Subcutaneous abdominal adipose tissue (tissue), 5 donors: ENCODE data around the gene ABI3.
A peak's percentile ranks its signal among the peaks of the same experiment; 100 is the strongest.
"Not testable (repeated sequence)": the region's sequence is repeated elsewhere in the genome, so short reads cannot be mapped to it uniquely, and the experiment has no call there.

ENCODE experiments used
- H3K27ac ChIP-seq: one replicate; pipeline ENCODE4 v1.7.0; 2013; ENCODE audit warnings: low read depth, mild to moderate bottlenecking, inconsistent platforms, low read length, moderate library complexity
- H3K27me3 ChIP-seq, 5 donors: one replicate each; pipeline ENCODE4 v1.7.0; 2013; ENCODE audit warnings: low read length in 5 of 5, inconsistent platforms in 1 of 5; ENCODE audit not compliant: control insufficient read depth in 5 of 5, insufficient read depth in 4 of 5
- H3K36me3 ChIP-seq, 5 donors: one replicate each; pipeline ENCODE4 v1.7.0; 2013; ENCODE audit warnings: low read length in 5 of 5; ENCODE audit not compliant: control insufficient read depth in 5 of 5, insufficient read depth in 5 of 5
- H3K4me1 ChIP-seq, 5 donors: one replicate each; pipeline ENCODE4 v1.7.0; 2013; ENCODE audit warnings: low read length in 5 of 5, mild to moderate bottlenecking in 3 of 5, moderate library complexity in 1 of 5; ENCODE audit not compliant: control insufficient read depth in 5 of 5, insufficient read depth in 5 of 5
- H3K4me3 ChIP-seq, 5 donors: one replicate each; pipeline ENCODE4 v1.7.0; 2013; ENCODE audit warnings: low read length in 5 of 5, low read depth in 1 of 5
- H3K9ac ChIP-seq, 5 donors: one replicate each; pipeline ENCODE4 v1.7.0; 2013; ENCODE audit warnings: low read length in 5 of 5, mild to moderate bottlenecking in 4 of 5, moderate library complexity in 3 of 5
- H3K9me3 ChIP-seq, 5 donors: one replicate each; pipeline ENCODE4 v1.7.0; 2013; ENCODE audit warnings: low read length in 5 of 5; ENCODE audit not compliant: control insufficient read depth in 5 of 5
- donor health status: healthy.
- donor health status: healthy.
- donor health status: healthy.
- donor health status: healthy.
- donor health status: healthy.

ABI3 gene, protein sequence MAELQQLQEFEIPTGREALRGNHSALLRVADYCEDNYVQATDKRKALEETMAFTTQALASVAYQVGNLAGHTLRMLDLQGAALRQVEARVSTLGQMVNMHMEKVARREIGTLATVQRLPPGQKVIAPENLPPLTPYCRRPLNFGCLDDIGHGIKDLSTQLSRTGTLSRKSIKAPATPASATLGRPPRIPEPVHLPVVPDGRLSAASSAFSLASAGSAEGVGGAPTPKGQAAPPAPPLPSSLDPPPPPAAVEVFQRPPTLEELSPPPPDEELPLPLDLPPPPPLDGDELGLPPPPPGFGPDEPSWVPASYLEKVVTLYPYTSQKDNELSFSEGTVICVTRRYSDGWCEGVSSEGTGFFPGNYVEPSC

DNA sequence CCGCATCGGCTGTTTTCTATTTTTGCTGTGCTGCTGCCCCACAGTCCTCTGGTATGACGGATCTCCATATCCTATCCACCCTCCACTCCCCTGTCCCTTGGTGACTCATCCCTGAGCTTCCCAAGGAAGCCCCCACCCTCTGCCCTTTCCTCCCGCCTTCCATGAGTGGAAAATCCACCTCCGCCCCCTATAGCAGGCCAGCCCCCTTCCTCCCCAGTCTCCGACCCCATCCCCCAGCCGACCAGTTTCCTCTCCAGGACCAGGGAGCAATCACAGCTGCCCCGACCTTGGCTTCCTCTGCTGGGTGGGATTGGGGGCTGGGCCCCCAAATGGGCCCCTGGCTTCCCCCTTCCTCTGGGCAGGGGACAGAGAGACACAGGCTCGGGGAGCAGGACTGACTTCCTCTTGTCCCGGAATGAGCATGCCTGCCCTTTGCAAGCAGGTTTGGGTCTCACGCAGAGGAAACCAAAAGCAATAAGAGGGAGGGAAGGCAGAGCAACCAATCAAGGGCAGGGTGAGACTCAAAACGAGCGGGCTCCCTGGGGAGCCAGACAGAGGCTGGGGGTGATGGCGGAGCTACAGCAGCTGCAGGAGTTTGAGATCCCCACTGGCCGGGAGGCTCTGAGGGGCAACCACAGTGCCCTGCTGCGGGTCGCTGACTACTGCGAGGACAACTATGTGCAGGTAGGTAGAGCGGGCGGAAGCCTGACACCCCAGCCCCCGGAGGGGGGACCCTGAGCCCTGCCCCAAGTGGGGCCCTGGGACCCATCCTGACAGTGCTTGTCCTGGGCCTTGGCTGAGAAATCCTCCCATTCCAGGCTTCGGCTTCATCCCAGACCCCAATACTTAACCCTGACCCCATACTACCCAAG lies at the start of gene ABI3, which contains the start of gene GNGT2:
ABI3 (plus strand) TSS at position 550 of the 872 bp plus-strand sequence; CDS start at position 568, 18 bp downstream.
GNGT2 (minus strand) TSS at position 417 of the 872 bp plus-strand sequence. CDS start 3,152 bp downstream, outside the sequence.
- peak within 1 kb of the TSS; percentile 37 to 64 (median 45) for H3K4me3 ChIP-seq
- no peaks in the 10 kb centered on the region for H3K9me3 ChIP-seq
- H3K27me3 ChIP-seq: peaks cover 0 to 11% (median 6%) of the 10 kb centered on the region in 5 donors
- H3K36me3 ChIP-seq: no peaks in the 10 kb centered on the region
- H3K9ac ChIP-seq: peak within 1 kb of the TSS in 4 of 5 donors; percentile 11 to 76 (median 46)
- peak within 1 kb of the TSS; percentile 46 for H3K27ac ChIP-seq
- H3K4me1 ChIP-seq: peaks cover 3 to 44% (median 10%) of the 10 kb centered on the region in 5 donors

DNA sequence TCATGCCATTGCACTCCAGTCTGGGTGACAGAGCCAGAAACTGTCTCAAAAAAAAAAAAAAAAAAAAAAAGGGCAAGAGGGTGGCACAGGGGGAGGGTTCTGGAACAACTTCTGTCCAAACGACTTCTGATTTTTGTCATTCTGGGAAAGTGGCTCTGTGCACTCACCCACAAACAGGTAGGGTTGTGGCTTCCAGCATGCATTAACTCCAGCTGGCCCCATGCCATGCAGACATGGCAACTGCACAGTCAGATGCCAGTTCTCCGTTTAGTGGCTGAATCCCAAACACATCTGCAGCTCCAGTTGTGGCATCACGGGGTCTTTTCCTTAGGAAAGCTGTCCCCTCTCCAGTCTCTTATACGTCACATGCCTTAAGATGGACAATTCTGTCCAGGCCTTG lies 47.6 kb upstream of the ABI3 start:
- no peak overlapping the region for H3K27ac ChIP-seq
- peaks cover 4 to 20% (median 10%) of the 10 kb centered on the region in 5 donors for H3K27me3 ChIP-seq
- no peaks in the 10 kb centered on the region for H3K9me3 ChIP-seq
- H3K4me1 ChIP-seq: no peaks in the 10 kb centered on the region
- no peak overlapping the region for H3K9ac ChIP-seq
- H3K36me3 ChIP-seq: no peaks in the 10 kb centered on the region
- H3K4me3 ChIP-seq: no peak overlapping the region

DNA sequence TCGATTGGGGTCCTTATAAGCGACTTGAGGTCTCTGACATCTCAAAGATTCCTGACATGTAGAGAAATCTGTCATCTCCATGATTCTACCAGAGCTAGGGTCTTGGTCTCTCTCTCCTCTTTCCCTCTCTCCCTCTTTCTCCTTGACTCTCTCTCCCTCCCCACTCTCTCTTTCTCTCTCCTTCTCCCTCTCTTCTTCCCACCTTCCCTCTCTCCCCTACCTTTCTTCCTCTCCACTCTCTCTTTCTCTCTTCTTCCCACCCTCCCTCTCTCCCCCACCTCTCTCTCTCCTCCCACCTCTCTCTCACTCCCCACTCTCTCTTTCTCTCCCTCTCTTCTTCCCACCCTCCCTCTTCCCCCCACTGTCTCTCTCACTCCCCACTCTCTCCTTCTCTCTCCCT lies 45.4 kb upstream of the ABI3 start:
- no peak overlapping the region for H3K27ac ChIP-seq
- H3K9me3 ChIP-seq: peaks cover 0 to 4% (median 0%) of the 10 kb centered on the region in 5 donors
- H3K36me3 ChIP-seq: no peaks in the 10 kb centered on the region
- H3K4me1 ChIP-seq: no peaks in the 10 kb centered on the region
- no peak overlapping the region for H3K4me3 ChIP-seq
- H3K9ac ChIP-seq: no peak overlapping the region
- peaks cover 13 to 34% (median 23%) of the 10 kb centered on the region in 5 donors for H3K27me3 ChIP-seq

DNA sequence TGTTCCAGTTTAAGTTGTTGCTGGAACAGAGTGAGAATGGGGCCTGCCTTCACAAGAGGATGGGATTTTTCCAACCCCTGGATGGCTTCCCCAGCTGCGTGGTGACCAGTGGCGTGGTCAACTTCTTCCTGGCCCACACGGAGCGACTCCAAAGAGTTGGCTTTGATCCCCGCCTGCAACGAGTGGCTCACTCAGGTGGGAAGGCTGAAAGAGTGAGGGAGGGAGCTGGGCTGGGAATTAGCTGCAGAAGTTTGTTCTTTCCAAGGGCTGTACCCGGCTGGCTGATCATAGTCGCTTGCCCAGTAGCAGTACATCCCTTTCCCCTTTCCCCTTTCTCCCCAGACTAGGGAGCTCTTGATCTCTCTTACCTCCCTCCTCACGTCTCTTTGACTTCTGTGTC lies 41.8 kb upstream of the ABI3 start:
- H3K27me3 ChIP-seq: peaks cover 15 to 36% (median 23%) of the 10 kb centered on the region in 5 donors

DNA sequence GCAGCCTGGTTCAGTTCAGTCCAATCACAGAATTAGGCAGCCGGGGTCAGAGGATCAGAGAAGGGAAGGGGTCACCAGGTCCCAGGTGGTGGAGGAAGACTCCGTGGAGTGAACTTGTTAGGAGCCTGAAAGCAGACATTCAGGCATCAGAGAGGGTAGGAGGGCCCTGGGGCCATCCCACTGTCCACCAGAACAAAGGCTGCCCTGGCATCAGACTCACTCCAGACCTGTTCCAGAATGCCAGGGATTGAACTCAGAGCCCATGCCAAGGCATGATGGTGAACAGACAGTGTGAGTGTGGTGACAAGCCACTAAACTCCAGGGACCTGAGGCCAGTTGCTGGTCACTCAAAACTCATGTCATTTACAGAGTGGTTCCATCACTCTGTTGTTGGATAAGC lies 40.3 kb upstream of the ABI3 start:
- Histone ChIP-seq H3K27ac (no peak overlapping the region), H3K27me3 (peaks cover 15 to 31% (median 23%) of the 10 kb centered on the region in 5 donors), H3K4me3 (no peak overlapping the region), H3K36me3 (no peaks in the 10 kb centered on the region), H3K4me1 (no peaks in the 10 kb centered on the region), H3K9ac (no peak overlapping the region), H3K9me3 (peaks cover 0 to 17% (median 8%) of the 10 kb centered on the region in 5 donors)

More for the DNA sequence above, 41.8 kb upstream of the ABI3 start:
- no peaks in the 10 kb centered on the region for H3K4me1 ChIP-seq
- peaks cover 0 to 7% (median 4%) of the 10 kb centered on the region in 5 donors for H3K9me3 ChIP-seq
- no peak overlapping the region for H3K4me3 ChIP-seq
- H3K27ac ChIP-seq: no peak overlapping the region
- H3K9ac ChIP-seq: no peak overlapping the region
- H3K36me3 ChIP-seq: no peaks in the 10 kb centered on the region

DNA sequence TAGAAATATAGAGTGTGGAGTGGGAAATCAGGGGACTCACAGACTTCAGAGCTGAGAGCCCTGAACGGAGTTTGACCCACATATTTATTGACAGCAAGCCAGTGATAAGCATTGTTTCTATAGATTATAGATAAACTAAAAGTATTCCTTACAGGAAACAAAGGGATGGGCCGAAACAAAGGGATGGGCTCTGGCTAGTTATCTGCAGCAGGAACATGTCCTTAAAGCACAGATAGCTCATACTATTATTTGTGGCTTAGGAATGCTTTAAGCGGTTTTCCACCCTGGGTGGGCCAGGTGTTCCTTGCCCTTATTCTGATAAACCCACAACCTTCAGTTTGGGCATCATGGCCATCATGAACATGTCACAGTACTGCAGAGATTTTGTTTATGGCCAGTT lies 39.8 kb upstream of the ABI3 start:
- H3K9me3 ChIP-seq: peaks cover 0 to 21% (median 12%) of the 10 kb centered on the region in 5 donors
- not testable (repeated sequence) for H3K27ac ChIP-seq, H3K4me3 ChIP-seq, H3K4me1 ChIP-seq, H3K9ac ChIP-seq, H3K36me3 ChIP-seq
- H3K27me3 ChIP-seq: peaks cover 14 to 28% (median 23%) of the 10 kb centered on the region in 5 donors

DNA sequence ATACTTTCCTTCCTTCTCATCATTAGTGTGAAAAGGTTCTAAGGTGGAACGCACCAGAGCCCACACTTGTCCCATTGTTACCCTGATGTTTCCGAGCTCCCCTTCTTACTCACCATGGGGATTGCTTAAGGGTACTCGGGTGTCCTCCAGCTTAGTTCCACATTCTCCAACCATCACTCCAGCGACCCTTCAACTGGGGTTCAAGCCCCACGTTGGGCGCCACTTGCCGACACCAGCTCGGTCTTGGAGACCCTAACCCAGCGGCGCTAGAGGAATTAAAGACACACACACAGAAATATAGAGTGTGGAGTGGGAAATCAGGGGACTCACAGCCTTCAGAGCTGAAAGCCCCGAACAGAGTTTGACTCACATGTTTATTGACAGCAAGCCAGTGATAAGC lies 34.5 kb upstream of the ABI3 start:
- H3K9ac ChIP-seq, H3K4me1 ChIP-seq, H3K36me3 ChIP-seq, H3K27ac ChIP-seq, H3K27me3 ChIP-seq: not testable (repeated sequence)
- H3K4me3 ChIP-seq: peak overlapping the region in 2 of 5 donors; percentile 20 to 21
- peaks cover 6 to 37% (median 27%) of the 10 kb centered on the region in 5 donors for H3K9me3 ChIP-seq

DNA sequence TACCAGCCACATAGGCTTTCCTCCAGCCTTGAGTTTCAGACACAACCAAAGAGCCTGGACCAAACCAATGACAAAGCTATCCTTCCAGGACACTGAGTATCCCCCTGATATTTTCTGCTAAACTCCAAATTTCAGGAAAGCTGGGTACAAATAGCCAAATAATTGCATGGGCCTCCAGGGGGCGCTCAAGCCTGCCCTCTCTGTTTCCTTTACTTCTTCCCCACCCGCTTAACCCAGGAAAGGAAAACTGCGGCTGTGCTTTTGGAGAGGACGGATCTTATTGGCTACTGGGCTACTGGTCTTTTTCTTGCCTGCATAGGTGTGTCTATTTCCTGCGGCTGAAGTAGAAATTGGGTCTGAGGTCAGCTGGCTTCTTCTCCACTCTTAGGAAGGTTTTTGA lies 30.2 kb upstream of the ABI3 start:
- no peak overlapping the region for H3K27ac ChIP-seq
- H3K9ac ChIP-seq: no peak overlapping the region
- no peaks in the 10 kb centered on the region for H3K36me3 ChIP-seq
- no peak overlapping the region for H3K4me3 ChIP-seq
- peaks cover 0 to 4% (median 0%) of the 10 kb centered on the region in 5 donors for H3K27me3 ChIP-seq
- H3K9me3 ChIP-seq: peaks cover 6 to 25% (median 21%) of the 10 kb centered on the region in 5 donors
- no peaks in the 10 kb centered on the region for H3K4me1 ChIP-seq

DNA sequence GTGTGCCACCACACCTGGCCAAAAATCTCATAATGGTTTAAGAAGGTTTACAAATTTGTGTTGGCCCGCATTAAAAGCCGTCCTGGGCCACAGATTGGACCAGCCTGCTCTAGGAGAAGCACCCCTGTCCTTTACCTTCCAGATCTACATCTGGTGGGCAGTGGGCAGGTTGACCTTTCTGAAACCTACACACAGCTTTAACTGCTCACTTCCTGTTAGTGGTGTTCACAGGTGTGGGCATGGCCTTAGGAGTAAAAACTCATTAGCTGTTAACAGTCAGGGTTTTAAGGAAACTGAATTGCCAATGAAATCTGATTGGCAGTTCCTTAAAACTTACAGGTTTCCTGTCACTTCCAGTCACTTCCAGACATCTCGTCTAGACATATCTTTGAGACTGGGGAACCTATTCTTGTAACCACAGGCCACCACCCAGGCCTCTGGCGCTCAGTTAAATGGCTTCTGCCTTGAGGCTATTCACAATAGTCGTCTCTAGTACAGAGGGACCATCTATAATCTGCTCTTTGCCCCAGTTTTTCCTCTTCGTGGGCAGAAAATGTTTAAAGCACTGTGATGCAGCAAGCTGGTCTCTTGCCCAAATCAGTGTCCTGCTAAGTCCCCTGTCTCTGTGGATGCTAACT lies 29.4 kb upstream of the ABI3 start:
- no peak overlapping the region for H3K27ac ChIP-seq
- peaks cover 3 to 20% (median 13%) of the 10 kb centered on the region in 5 donors for H3K9me3 ChIP-seq

More for the DNA sequence above, 29.4 kb upstream of the ABI3 start:
- no peak overlapping the region for H3K9ac ChIP-seq
- no peaks in the 10 kb centered on the region for H3K4me1 ChIP-seq
- H3K36me3 ChIP-seq: no peaks in the 10 kb centered on the region
- H3K27me3 ChIP-seq: peaks cover 0 to 4% (median 0%) of the 10 kb centered on the region in 5 donors
- no peak overlapping the region for H3K4me3 ChIP-seq
